HG02943 (cell line): ENCODE measurements around the gene RABGAP1L.

ENCODE experiments used
- ATAC-seq: cut with Tn5 transposase; IDR thresholded peaks from one replicate; pipeline ENCODE4 v1.9.1; 2021; ENCODE audit warnings: mild to moderate bottlenecking, low read depth, moderate library complexity; ENCODE audit not compliant: unreplicated experiment

Gene RABGAP1L

GRCh38 chr1:174966008-174966572 lies 806.8 kb downstream of the RABGAP1L start:
- ATAC-seq = no peak

GRCh38 chr1:174967845-174968705 lies 808.8 kb downstream of the RABGAP1L start:
- no peak for ATAC-seq

- peak; percentile 70 for ATAC-seq
These were observed 809.5 kb downstream of the RABGAP1L start for GRCh38 chr1:174968750-174969244.

- ATAC-seq = no peak
These were observed 810.7 kb downstream of the RABGAP1L start for GRCh38 chr1:174969977-174970376.

- ATAC-seq = no peak
These were observed 812.1 kb downstream of the RABGAP1L start for GRCh38 chr1:174971466-174971865.

GRCh38 chr1:174971902-174972301 lies 812.6 kb downstream of the RABGAP1L start:
- ATAC-seq = no peak

- ATAC-seq = no peak
These were observed 815.4 kb downstream of the RABGAP1L start for GRCh38 chr1:174974711-174975119.

GRCh38 chr1:174975764-174976163 lies 816.4 kb downstream of the RABGAP1L start:
- ATAC-seq = no peak

GRCh38 chr1:174976436-174977108 lies 817.3 kb downstream of the RABGAP1L start:
- ATAC-seq = no peak

- ATAC-seq = no peak
These were observed 823.8 kb downstream of the RABGAP1L start for GRCh38 chr1:174982971-174983689.

GRCh38 chr1:174984952-174985351 lies 825.6 kb downstream of the RABGAP1L start:
- no peak for ATAC-seq

GRCh38 chr1:174988539-174988938 lies 829.2 kb downstream of the RABGAP1L start:
- ATAC-seq = no peak

- no peak for ATAC-seq
These were observed 829.7 kb downstream of the RABGAP1L start for GRCh38 chr1:174988986-174989385.

GRCh38 chr1:174989536-174990220 lies 830.4 kb downstream of the RABGAP1L start:
- ATAC-seq = no peak

GRCh38 chr1:174990382-174990999 lies 831.2 kb downstream of the RABGAP1L start:
- no peak for ATAC-seq

GRCh38 chr1:174991473-174991872 lies 832.2 kb downstream of the RABGAP1L start:
- no peak for ATAC-seq

GRCh38 chr1:174995121-174995520 lies 835.8 kb downstream of the RABGAP1L start:
- ATAC-seq = no peak

GRCh38 chr1:174995916-174996315 lies 836.6 kb downstream of the RABGAP1L start:
- no peak for ATAC-seq

GRCh38 chr1:174996476-174996875 lies 837.2 kb downstream of the RABGAP1L start:
- no peak for ATAC-seq

GRCh38 chr1:174997041-174997440 lies 837.7 kb downstream of the RABGAP1L start:
- no peak for ATAC-seq
